Spinal cord (tissue), 10 donors: ENCODE results near the gene GRIP1. TPM values are rescaled to one million over a fixed set of nuclear protein-coding genes. Genes with fewer than 3 reads are reported as not detected.

Source experiments
- DNase-seq, 6 donors: peaks; one replicate each; pipeline versions ENCODE4 v3.0.0 to v3.0.0-alpha.2; 2013 to 2015; ENCODE audit warnings: low spot score in 6 of 6, low read depth in 4 of 6
- H3K27ac ChIP-seq: one replicate; pipeline ENCODE4 v1.5.1; 2013; ENCODE audit warnings: low read depth, low read length, control low read depth
- H3K27me3 ChIP-seq: one replicate; pipeline ENCODE4 v1.6.1; 2013; ENCODE audit warnings: low read length; ENCODE audit not compliant: control insufficient read depth, insufficient read depth
- H3K36me3 ChIP-seq: one replicate; pipeline ENCODE4 v1.6.1; 2013; ENCODE audit warnings: low read length; ENCODE audit not compliant: control insufficient read depth, insufficient read depth
- H3K4me1 ChIP-seq: one replicate; pipeline ENCODE4 v1.6.1; 2013; ENCODE audit warnings: low read length; ENCODE audit not compliant: control insufficient read depth, insufficient read depth
- H3K4me3 ChIP-seq: one replicate; pipeline ENCODE4 v1.5.1; 2013; ENCODE audit warnings: low read depth, low read length, control low read depth
- H3K9me3 ChIP-seq: one replicate; pipeline ENCODE4 v1.6.1; 2013; ENCODE audit warnings: low read length; ENCODE audit not compliant: control insufficient read depth, insufficient read depth
- WGBS: methylation state at CpG from one replicate; pipeline ENCODE4 v1.1.5; 2013; ENCODE audit warnings: missing lambda C conversion rate; ENCODE audit not compliant: insufficient coverage; 5-methylcytosine and 5-hydroxymethylcytosine counted together
- polyA plus RNA-seq, 2 donors: library from polyadenylated mRNA; unstranded; fragments of 120-200 nt; gene quantifications; one replicate each; pipeline ENCODE4 v1.2.1, GENCODE V29; 2013; ENCODE audit not compliant: insufficient read length in 2 of 2
- total RNA-seq, 2 donors: library from RNA; depleted of rRNA in 1 of 2; stranded (reverse); fragments of 120-200 nt in 1 of 2; fragments of >200 nt in 1 of 2; gene quantifications; one replicate each; pipeline versions ENCODE4 v1.2.3 to v1.2.4, GENCODE V29; 2013 to 2014
- donor health status: healthy.

Gene GRIP1
- total and polyA plus RNA-seq, 4 donors, result 25.1 to 33.4 (median 29.9) TPM

- H3K27ac ChIP-seq, result no peak overlapping the region
- no peaks in the 10 kb centered on the region for H3K36me3 ChIP-seq
- no peak for DNase-seq
- no peaks in the 10 kb centered on the region for H3K4me1 ChIP-seq
- no peak overlapping the region for H3K4me3 ChIP-seq
- WGBS, result 100% methylated on average over 2 of the region's 3 CpGs
- H3K9me3 ChIP-seq, result peaks cover 9% of the 10 kb centered on the region
- H3K27me3 ChIP-seq, result no peaks in the 10 kb centered on the region
Measured at GRCh38 chr12:66555113-66555512, 123.8 kb downstream of the GRIP1 start.

- Histone ChIP-seq H3K27ac (no peak overlapping the region), H3K36me3 (no peaks in the 10 kb centered on the region), H3K9me3 (peaks cover 2% of the 10 kb centered on the region), H3K4me1 (no peaks in the 10 kb centered on the region), H3K4me3 (no peak overlapping the region), H3K27me3 (no peaks in the 10 kb centered on the region)
- DNase-seq, result no peak
Measured at GRCh38 chr12:66552716-66553115, 126.2 kb downstream of the GRIP1 start.

GRCh38 chr12:66550626-66551025, 128.2 kb downstream of the GRIP1 start:
- Histone ChIP-seq H3K9me3 (no peaks in the 10 kb centered on the region), H3K4me3 (no peak overlapping the region), H3K4me1 (no peaks in the 10 kb centered on the region), H3K27me3 (no peaks in the 10 kb centered on the region), H3K36me3 (no peaks in the 10 kb centered on the region), H3K27ac (no peak overlapping the region)
- no peak for DNase-seq
- no CpG with 5 or more reads among the region's 5 CpGs for WGBS

- 40% methylated on average over 2 of the region's 2 CpGs for WGBS
- H3K27ac ChIP-seq, result no peak overlapping the region
Measured at GRCh38 chr12:66549050-66549389, 129.9 kb downstream of the GRIP1 start.

GRCh38 chr12:66548338-66549049, 130.4 kb downstream of the GRIP1 start:
- whole genome bisulfite sequencing, result 92% methylated on average over 2 of the region's 4 CpGs
- H3K27me3 ChIP-seq, result no peaks in the 10 kb centered on the region
- no peak overlapping the region for H3K4me3 ChIP-seq
- DNase-seq, result peak in 1 of 6 donors; percentile 33
- H3K9me3 ChIP-seq, result no peaks in the 10 kb centered on the region
- H3K27ac ChIP-seq, result no peak overlapping the region
- no peaks in the 10 kb centered on the region for H3K36me3 ChIP-seq
- no peaks in the 10 kb centered on the region for H3K4me1 ChIP-seq

More at GRCh38 chr12:66549050-66549389, 129.9 kb downstream of the GRIP1 start:
- Histone ChIP-seq H3K27me3 (no peaks in the 10 kb centered on the region), H3K9me3 (no peaks in the 10 kb centered on the region), H3K36me3 (no peaks in the 10 kb centered on the region), H3K4me1 (no peaks in the 10 kb centered on the region), H3K4me3 (no peak overlapping the region)
- peak in 1 of 6 donors; percentile 37 for DNase-seq

GRCh38 chr12:66541426-66541825, 137.4 kb downstream of the GRIP1 start:
- Histone ChIP-seq H3K36me3 (no peaks in the 10 kb centered on the region), H3K27ac (no peak overlapping the region), H3K27me3 (no peaks in the 10 kb centered on the region), H3K4me1 (no peaks in the 10 kb centered on the region), H3K4me3 (no peak overlapping the region), H3K9me3 (no peaks in the 10 kb centered on the region)
- 33% methylated on average over 1 of the region's 1 CpG for whole genome bisulfite sequencing
- peak in 1 of 6 donors; percentile 27 for DNase-seq

GRCh38 chr12:66539431-66539830, 139.4 kb downstream of the GRIP1 start:
- no peaks in the 10 kb centered on the region for H3K9me3 ChIP-seq
- H3K36me3 ChIP-seq, result no peaks in the 10 kb centered on the region
- no peak overlapping the region for H3K27ac ChIP-seq
- no peaks in the 10 kb centered on the region for H3K27me3 ChIP-seq
- H3K4me1 ChIP-seq, result no peaks in the 10 kb centered on the region
- peak in 3 of 6 donors; percentile 6 to 89 (median 6) for DNase-seq
- H3K4me3 ChIP-seq, result no peak overlapping the region

- Histone ChIP-seq H3K4me3 (no peak overlapping the region), H3K4me1 (no peaks in the 10 kb centered on the region), H3K27me3 (no peaks in the 10 kb centered on the region), H3K9me3 (no peaks in the 10 kb centered on the region), H3K36me3 (no peaks in the 10 kb centered on the region), H3K27ac (no peak overlapping the region)
- WGBS, result 79% methylated on average over 4 of the region's 4 CpGs
- DNase-seq, result no peak
Measured at GRCh38 chr12:66538970-66539369, 139.9 kb downstream of the GRIP1 start.

- Histone ChIP-seq H3K36me3 (no peaks in the 10 kb centered on the region), H3K27ac (no peak overlapping the region), H3K9me3 (no peaks in the 10 kb centered on the region), H3K4me1 (no peaks in the 10 kb centered on the region), H3K27me3 (no peaks in the 10 kb centered on the region), H3K4me3 (no peak overlapping the region)
- WGBS, result no CpG with 5 or more reads among the region's 3 CpGs
- DNase-seq, result peak in 1 of 6 donors; percentile 71
Measured at GRCh38 chr12:66537876-66538275, 141.0 kb downstream of the GRIP1 start.

GRCh38 chr12:66533767-66534166, 145.1 kb downstream of the GRIP1 start:
- no peak overlapping the region for H3K27ac ChIP-seq
- no peak for DNase-seq
- peaks cover 2% of the 10 kb centered on the region for H3K9me3 ChIP-seq
- H3K36me3 ChIP-seq, result no peaks in the 10 kb centered on the region
- H3K4me3 ChIP-seq, result no peak overlapping the region
- no peaks in the 10 kb centered on the region for H3K27me3 ChIP-seq
- WGBS, result no CpG with 5 or more reads among the region's 2 CpGs
- H3K4me1 ChIP-seq, result no peaks in the 10 kb centered on the region
